ENCODE data around the gene VPS8. TPM values are rescaled to one million over a fixed set of nuclear protein-coding genes. Genes with fewer than 3 reads are reported as not detected.

The VPS8 gene
- total RNA-seq, 1 donor from 2014 or later = 59.4 TPM

DNA sequence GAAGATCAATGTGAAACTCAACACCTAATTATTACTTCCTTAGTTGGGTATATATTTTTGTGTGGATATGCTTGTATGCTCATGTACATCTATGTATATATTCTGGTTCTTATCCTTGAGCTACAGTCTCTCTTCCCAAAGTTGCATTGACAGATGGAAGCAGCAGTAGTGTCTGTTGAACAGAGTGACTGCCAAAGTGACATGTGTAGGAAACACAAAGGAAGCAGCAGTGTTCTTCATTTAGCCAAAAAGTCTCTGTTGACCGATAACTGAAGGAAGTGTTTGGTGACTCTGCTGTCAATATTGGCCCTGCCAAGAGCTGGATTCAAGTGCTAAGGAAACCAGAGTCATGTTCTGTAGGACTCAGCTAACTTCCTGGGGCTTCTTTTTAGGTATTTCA lies 217.1 kb downstream of the VPS8 start:
- Mint-ChIP-seq H3K9me3 (no peaks in the 10 kb centered on the region), H3K27me3 (no peaks in the 10 kb centered on the region), H3K27ac (no peak overlapping the region), H3K4me3 (no peak overlapping the region), H3K4me1 (ENCODE audit: unreplicated experiment) (no peaks in the 10 kb centered on the region), H3K36me3 (peaks cover 25% of the 10 kb centered on the region)
- no peak for DNase-seq (ENCODE audit: extremely low spot score, unreplicated experiment)
- TF ChIP-seq, protein P1, sequence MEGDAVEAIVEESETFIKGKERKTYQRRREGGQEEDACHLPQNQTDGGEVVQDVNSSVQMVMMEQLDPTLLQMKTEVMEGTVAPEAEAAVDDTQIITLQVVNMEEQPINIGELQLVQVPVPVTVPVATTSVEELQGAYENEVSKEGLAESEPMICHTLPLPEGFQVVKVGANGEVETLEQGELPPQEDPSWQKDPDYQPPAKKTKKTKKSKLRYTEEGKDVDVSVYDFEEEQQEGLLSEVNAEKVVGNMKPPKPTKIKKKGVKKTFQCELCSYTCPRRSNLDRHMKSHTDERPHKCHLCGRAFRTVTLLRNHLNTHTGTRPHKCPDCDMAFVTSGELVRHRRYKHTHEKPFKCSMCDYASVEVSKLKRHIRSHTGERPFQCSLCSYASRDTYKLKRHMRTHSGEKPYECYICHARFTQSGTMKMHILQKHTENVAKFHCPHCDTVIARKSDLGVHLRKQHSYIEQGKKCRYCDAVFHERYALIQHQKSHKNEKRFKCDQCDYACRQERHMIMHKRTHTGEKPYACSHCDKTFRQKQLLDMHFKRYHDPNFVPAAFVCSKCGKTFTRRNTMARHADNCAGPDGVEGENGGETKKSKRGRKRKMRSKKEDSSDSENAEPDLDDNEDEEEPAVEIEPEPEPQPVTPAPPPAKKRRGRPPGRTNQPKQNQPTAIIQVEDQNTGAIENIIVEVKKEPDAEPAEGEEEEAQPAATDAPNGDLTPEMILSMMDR (conservative IDR thresholded peaks at IDR 0.05) = no peak

DNA sequence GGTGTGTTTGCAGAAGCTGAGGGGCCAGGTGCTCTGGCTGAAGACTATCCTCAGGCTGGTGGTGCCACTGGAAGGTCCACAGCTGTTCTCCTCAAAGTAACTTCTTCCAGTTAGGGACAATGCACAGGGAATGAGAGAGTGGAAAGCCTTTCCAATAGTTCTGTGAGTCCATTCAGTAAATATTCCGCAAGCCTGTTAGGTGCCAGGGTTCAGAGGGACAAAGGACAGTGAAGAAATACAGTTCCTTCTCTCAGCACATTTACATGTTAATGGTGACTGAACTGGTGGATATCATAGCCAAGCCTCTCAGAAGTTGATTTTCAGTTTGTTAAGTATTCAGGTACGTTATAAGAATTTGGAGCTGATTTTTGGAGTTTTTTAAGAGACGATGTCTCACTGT lies 218.4 kb downstream of the VPS8 start:
- TF ChIP-seq, protein P1 (conservative IDR thresholded peaks at IDR 0.05) = no peak
- Mint-ChIP-seq H3K4me3 (no peak overlapping the region), H3K4me1 (ENCODE audit: unreplicated experiment) (no peaks in the 10 kb centered on the region), H3K27ac (no peak overlapping the region), H3K9me3 (no peaks in the 10 kb centered on the region), H3K27me3 (no peaks in the 10 kb centered on the region), H3K36me3 (peaks cover 29% of the 10 kb centered on the region)
- no peak for DNase-seq (ENCODE audit: extremely low spot score, unreplicated experiment)

DNA sequence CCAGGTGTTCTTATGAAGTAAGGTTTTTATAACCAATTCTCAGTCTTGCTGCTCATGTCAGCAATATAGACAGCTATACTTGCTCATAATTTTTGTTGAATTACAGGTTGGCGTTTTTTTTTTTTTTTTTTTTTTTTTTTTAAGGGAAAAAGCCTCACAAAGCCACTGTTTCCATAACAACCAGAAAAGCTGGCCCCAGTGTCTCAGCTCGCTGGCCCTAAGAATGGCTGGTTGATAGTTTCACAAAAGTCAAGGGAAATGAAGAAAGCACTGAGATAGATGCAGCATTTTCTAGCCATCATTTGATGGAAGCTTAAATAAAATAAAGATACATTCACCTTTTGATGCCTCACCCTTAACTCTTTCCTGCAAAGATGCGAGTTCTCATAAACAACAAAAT lies 219.0 kb downstream of the VPS8 start:
- peaks cover 31% of the 10 kb centered on the region for H3K36me3 Mint-ChIP-seq

DNA sequence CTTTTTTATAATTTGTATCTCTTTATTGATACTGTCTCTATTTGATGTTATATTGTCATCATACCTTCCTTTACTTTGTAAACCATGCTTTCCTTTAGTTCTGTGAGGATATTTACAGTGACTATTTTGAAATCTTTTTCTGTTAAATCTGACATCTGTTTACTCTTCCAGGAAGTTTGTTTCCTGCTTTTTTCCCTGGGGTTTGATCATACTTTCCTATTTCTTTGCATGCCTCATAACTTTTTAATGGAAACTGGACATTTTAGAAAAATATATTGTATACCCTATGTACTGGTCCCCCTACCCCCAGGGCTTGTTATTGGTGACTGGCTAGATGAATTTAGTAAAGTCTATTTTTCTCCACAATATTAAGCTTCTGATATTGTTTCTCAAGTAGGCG lies 225.8 kb downstream of the VPS8 start:
- Mint-ChIP-seq H3K4me1 (ENCODE audit: unreplicated experiment) (peaks cover 11% of the 10 kb centered on the region), H3K27me3 (no peaks in the 10 kb centered on the region), H3K4me3 (no peak overlapping the region), H3K27ac (no peak overlapping the region), H3K36me3 (peaks cover 21% of the 10 kb centered on the region), H3K9me3 (peaks cover 11% of the 10 kb centered on the region)
- TF ChIP-seq, protein P1 (conservative IDR thresholded peaks at IDR 0.05) = no peak
- no peak for DNase-seq (ENCODE audit: extremely low spot score, unreplicated experiment)

More for the DNA sequence above, 219.0 kb downstream of the VPS8 start:
- DNase-seq (ENCODE audit: extremely low spot score, unreplicated experiment) = no peak
- H3K27me3 Mint-ChIP-seq = no peaks in the 10 kb centered on the region
- H3K4me1 Mint-ChIP-seq (ENCODE audit: unreplicated experiment) = no peaks in the 10 kb centered on the region
- no peak overlapping the region for H3K4me3 Mint-ChIP-seq
- TF ChIP-seq, protein P1 (conservative IDR thresholded peaks at IDR 0.05) = no peak
- no peaks in the 10 kb centered on the region for H3K9me3 Mint-ChIP-seq
- H3K27ac Mint-ChIP-seq = no peak overlapping the region

DNA sequence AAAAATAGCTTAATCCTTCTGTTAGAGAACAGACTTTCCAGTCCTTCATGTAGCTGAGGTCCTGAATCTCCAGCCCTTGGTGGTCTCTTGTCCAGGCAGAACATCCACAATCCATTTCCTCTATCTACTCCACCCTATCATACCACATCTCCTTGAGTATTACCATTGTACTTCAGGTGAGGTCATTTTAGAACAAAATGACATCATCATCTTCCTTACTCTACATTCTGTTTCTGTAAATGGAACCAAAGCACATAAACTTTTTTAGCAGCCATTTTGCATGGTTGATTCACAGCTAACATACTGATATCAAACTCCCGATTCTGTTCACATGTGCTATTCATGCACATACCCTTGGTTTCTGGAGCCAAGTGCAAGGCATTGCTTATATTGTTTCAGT lies 228.5 kb downstream of the VPS8 start:
- Mint-ChIP-seq H3K27me3 (no peaks in the 10 kb centered on the region), H3K9me3 (peaks cover 11% of the 10 kb centered on the region), H3K4me1 (ENCODE audit: unreplicated experiment) (peaks cover 21% of the 10 kb centered on the region), H3K27ac (no peak overlapping the region), H3K36me3 (peaks cover 21% of the 10 kb centered on the region), H3K4me3 (no peak overlapping the region)
- no peak for DNase-seq (ENCODE audit: extremely low spot score, unreplicated experiment)
- TF ChIP-seq, protein P1 (conservative IDR thresholded peaks at IDR 0.05) = no peak

DNA sequence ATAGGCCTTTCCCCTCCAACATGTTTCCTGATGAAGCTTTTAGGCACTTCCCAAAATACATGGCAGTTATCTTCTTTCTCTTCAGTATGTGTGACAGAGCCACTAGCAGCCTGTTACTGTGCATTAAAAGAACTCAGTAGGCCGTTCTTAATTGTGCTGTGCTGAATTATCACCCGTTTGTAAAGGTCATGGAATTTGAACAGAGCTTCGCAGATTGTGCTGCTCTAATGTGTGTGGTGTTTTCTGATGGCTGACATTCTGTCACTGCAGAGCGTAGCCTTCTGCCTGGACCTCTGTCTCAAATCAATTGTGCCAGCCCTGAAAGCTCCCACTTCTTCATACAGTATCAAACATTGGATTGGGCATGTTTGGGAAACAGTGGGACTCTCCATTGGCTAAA lies 229.6 kb downstream of the VPS8 start:
- Mint-ChIP-seq H3K4me1 (ENCODE audit: unreplicated experiment) (peaks cover 31% of the 10 kb centered on the region), H3K4me3 (no peak overlapping the region), H3K9me3 (peaks cover 11% of the 10 kb centered on the region), H3K36me3 (peaks cover 16% of the 10 kb centered on the region), H3K27ac (no peak overlapping the region), H3K27me3 (no peaks in the 10 kb centered on the region)
- TF ChIP-seq, protein P1 (conservative IDR thresholded peaks at IDR 0.05) = no peak
- no peak for DNase-seq (ENCODE audit: extremely low spot score, unreplicated experiment)
